HG03175 (cell line): ENCODE data around the gene RFX8.
"Not testable (repeated sequence)": the region's sequence is repeated elsewhere in the genome, so short reads cannot be mapped to it uniquely, and the experiment has no call there.

Source experiments
- ATAC-seq: cut with Tn5 transposase; IDR thresholded peaks from one replicate; pipeline ENCODE4 v1.9.1; 2021; ENCODE audit warnings: mild to moderate bottlenecking, moderate library complexity; ENCODE audit not compliant: unreplicated experiment

The RFX8 gene

GRCh38 chr2:101474731-101475384 lies at the start of gene RFX8:
Gene RFX8, minus strand, starts transcription at chr2:101475112. Its CDS starts 8,264 bp downstream, at chr2:101466848.
- no peak for ATAC-seq

GRCh38 chr2:101521487-101521886 lies 46.6 kb upstream of the RFX8 start:
- no peak for ATAC-seq

GRCh38 chr2:101520246-101520645 lies 45.3 kb upstream of the RFX8 start:
- no peak for ATAC-seq

- no peak for ATAC-seq
Observed at GRCh38 chr2:101518578-101519492, 43.9 kb upstream of the RFX8 start.

GRCh38 chr2:101517758-101518271 lies 42.9 kb upstream of the RFX8 start:
- no peak for ATAC-seq

- no peak for ATAC-seq
Observed at GRCh38 chr2:101516823-101517690, 42.1 kb upstream of the RFX8 start.

GRCh38 chr2:101516349-101516748 lies 41.4 kb upstream of the RFX8 start:
- no peak for ATAC-seq

GRCh38 chr2:101515477-101515876 lies 40.6 kb upstream of the RFX8 start:
- no peak for ATAC-seq

- no peak for ATAC-seq
Observed at GRCh38 chr2:101512993-101513392, 38.1 kb upstream of the RFX8 start.

- ATAC-seq, result no peak
Observed at GRCh38 chr2:101511381-101511780, 36.5 kb upstream of the RFX8 start.

- no peak for ATAC-seq
Observed at GRCh38 chr2:101509499-101510284, 34.8 kb upstream of the RFX8 start.

- no peak for ATAC-seq
Observed at GRCh38 chr2:101508636-101509035, 33.7 kb upstream of the RFX8 start.

- ATAC-seq, result not testable (repeated sequence)
Observed at GRCh38 chr2:101505276-101505675, 30.4 kb upstream of the RFX8 start.

GRCh38 chr2:101504744-101505143 lies 29.8 kb upstream of the RFX8 start:
- ATAC-seq, result not testable (repeated sequence)

GRCh38 chr2:101502095-101502494 lies 27.2 kb upstream of the RFX8 start:
- no peak for ATAC-seq

GRCh38 chr2:101501443-101501842 lies 26.5 kb upstream of the RFX8 start:
- ATAC-seq, result no peak

GRCh38 chr2:101500860-101501259 lies 25.9 kb upstream of the RFX8 start:
- no peak for ATAC-seq

GRCh38 chr2:101500180-101500579 lies 25.3 kb upstream of the RFX8 start:
- no peak for ATAC-seq

- ATAC-seq, result no peak
Observed at GRCh38 chr2:101496279-101496678, 21.4 kb upstream of the RFX8 start.

- ATAC-seq, result no peak
Observed at GRCh38 chr2:101492936-101493473, 18.1 kb upstream of the RFX8 start.
